ENCODE data around the gene VKORC1L1. TPM values are rescaled to one million over a fixed set of nuclear protein-coding genes. Genes with fewer than 3 reads are reported as not detected.
"Not testable (repeated sequence)": the region's sequence is repeated elsewhere in the genome, so short reads cannot be mapped to it uniquely, and the experiment has no call there.

The VKORC1L1 gene
- total RNA-seq, 6 experiments from 2014 or later = 33.9 to 46.0 (median 43.1) TPM

- H3K9me3 Mint-ChIP-seq = no peaks in the 10 kb centered on the region
- H3K27ac Mint-ChIP-seq = 0 out of 2 replicates have a peak overlapping the region, but pooled peaks have one; percentile 11
- no peak for DNase-seq
- TF ChIP-seq, protein P1, sequence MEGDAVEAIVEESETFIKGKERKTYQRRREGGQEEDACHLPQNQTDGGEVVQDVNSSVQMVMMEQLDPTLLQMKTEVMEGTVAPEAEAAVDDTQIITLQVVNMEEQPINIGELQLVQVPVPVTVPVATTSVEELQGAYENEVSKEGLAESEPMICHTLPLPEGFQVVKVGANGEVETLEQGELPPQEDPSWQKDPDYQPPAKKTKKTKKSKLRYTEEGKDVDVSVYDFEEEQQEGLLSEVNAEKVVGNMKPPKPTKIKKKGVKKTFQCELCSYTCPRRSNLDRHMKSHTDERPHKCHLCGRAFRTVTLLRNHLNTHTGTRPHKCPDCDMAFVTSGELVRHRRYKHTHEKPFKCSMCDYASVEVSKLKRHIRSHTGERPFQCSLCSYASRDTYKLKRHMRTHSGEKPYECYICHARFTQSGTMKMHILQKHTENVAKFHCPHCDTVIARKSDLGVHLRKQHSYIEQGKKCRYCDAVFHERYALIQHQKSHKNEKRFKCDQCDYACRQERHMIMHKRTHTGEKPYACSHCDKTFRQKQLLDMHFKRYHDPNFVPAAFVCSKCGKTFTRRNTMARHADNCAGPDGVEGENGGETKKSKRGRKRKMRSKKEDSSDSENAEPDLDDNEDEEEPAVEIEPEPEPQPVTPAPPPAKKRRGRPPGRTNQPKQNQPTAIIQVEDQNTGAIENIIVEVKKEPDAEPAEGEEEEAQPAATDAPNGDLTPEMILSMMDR (IDR thresholded peaks at IDR 0.05) = no peak
- H3K4me1 Mint-ChIP-seq (ENCODE audit: low read depth) = peaks cover 10% of the 10 kb centered on the region
- no peaks in the 10 kb centered on the region; the same call in none of the 2 replicates for H3K27me3 Mint-ChIP-seq (ENCODE audit: insufficient read depth)
- H3K4me3 Mint-ChIP-seq = no peak overlapping the region
- H3K36me3 Mint-ChIP-seq (ENCODE audit: low read depth) = no peaks in the 10 kb centered on the region
Observed at GRCh38 chr7:65840446-65840845, 32.4 kb upstream of the VKORC1L1 start.

DNA sequence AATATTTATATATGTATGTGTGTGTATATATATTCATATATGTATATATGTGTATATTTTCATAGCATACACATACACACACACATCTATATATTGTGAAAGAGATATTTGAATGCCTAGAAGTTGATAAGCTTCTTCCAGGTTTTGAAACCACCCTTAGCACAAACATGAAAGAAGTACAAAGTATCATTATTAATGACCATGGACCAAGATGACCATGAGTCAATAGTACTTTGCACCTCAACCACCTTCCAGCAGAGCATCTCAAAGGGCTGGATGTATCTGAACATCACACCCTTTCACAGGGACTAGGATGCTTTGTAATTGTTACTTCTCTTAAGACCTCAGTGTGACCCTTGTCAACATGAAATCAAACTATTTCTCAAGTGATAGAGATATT lies 29.3 kb upstream of the VKORC1L1 start:
- not testable (repeated sequence) for H3K27me3 Mint-ChIP-seq (ENCODE audit: insufficient read depth); H3K9me3 Mint-ChIP-seq; H3K36me3 Mint-ChIP-seq (ENCODE audit: low read depth); H3K4me1 Mint-ChIP-seq (ENCODE audit: low read depth); DNase-seq; H3K4me3 Mint-ChIP-seq; H3K27ac Mint-ChIP-seq

DNA sequence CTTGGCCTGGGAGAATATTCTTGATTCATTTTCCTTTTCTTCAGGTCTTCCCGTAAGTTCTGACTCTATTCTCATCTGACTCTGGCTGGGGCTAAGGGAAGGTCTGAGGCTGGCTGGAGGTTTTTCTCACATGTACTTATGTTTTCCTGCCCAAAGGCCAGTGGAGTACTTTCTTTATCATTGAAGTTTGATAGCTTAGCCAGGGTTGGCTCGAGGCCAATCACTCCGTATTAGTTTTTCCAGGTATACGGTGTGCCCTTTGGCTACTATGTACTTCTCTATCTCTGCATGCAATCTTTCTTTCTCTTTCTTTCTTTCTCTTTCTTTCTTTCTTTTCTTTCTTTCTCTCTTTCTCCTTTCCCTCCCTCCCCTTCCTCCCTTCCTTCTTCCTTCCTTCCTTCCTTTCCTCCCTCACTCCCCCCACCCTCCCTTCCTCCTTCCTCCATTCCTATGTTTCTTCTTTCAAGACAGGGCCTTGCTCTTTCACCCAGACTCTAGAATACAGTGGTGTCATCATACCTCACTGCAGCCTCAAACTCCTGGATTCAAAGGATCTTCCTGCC lies 26.8 kb upstream of the VKORC1L1 start:
- TF ChIP-seq, protein P1 (IDR thresholded peaks at IDR 0.05) = no peak
- peaks cover 2% of the 10 kb centered on the region for H3K27me3 Mint-ChIP-seq (ENCODE audit: insufficient read depth)
- no peak overlapping the region for H3K4me3 Mint-ChIP-seq

GRCh38 chr7:65853426-65853825 lies 19.4 kb upstream of the VKORC1L1 start:
- H3K27ac Mint-ChIP-seq; H3K4me3 Mint-ChIP-seq; DNase-seq; H3K9me3 Mint-ChIP-seq; H3K36me3 Mint-ChIP-seq (ENCODE audit: low read depth); H3K4me1 Mint-ChIP-seq (ENCODE audit: low read depth): not testable (repeated sequence)
- H3K27me3 Mint-ChIP-seq (ENCODE audit: insufficient read depth) = peaks cover 13% of the 10 kb centered on the region

More for the DNA sequence above, 26.8 kb upstream of the VKORC1L1 start:
- Mint-ChIP-seq H3K4me1 (ENCODE audit: low read depth) (no peaks in the 10 kb centered on the region), H3K36me3 (ENCODE audit: low read depth) (no peaks in the 10 kb centered on the region), H3K27ac (no peak overlapping the region), H3K9me3 (no peaks in the 10 kb centered on the region)
- no peak for DNase-seq

DNA sequence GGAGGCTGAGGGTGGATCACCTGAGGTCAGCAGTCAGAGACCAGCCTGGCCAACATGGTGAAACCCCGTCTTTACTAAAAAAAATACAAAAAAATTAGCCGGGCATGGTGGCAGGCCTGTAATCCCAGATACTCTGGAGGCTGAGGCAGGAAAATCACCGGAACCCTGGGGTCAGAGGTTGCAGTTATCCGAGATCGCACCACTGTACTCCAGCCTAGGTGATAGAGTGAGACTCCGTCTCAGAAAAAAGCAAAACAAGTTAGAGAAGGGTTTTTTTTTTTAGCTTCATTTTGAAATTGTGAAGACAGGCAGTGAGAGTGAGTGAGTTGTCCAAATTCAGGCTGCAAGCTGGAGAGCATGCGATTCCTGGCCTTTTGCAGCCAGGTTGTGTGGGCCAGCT lies 19.0 kb upstream of the VKORC1L1 start:
- not testable (repeated sequence) for H3K9me3 Mint-ChIP-seq; H3K36me3 Mint-ChIP-seq (ENCODE audit: low read depth); H3K4me1 Mint-ChIP-seq (ENCODE audit: low read depth); DNase-seq; H3K27ac Mint-ChIP-seq; H3K4me3 Mint-ChIP-seq
- H3K27me3 Mint-ChIP-seq (ENCODE audit: insufficient read depth) = peaks cover 13% of the 10 kb centered on the region

GRCh38 chr7:65857321-65857894 lies 15.5 kb upstream of the VKORC1L1 start:
- H3K27ac Mint-ChIP-seq; H3K4me3 Mint-ChIP-seq; H3K9me3 Mint-ChIP-seq; DNase-seq; H3K36me3 Mint-ChIP-seq (ENCODE audit: low read depth); H3K4me1 Mint-ChIP-seq (ENCODE audit: low read depth): not testable (repeated sequence)
- peaks cover 16% of the 10 kb centered on the region for H3K27me3 Mint-ChIP-seq (ENCODE audit: insufficient read depth)

DNA sequence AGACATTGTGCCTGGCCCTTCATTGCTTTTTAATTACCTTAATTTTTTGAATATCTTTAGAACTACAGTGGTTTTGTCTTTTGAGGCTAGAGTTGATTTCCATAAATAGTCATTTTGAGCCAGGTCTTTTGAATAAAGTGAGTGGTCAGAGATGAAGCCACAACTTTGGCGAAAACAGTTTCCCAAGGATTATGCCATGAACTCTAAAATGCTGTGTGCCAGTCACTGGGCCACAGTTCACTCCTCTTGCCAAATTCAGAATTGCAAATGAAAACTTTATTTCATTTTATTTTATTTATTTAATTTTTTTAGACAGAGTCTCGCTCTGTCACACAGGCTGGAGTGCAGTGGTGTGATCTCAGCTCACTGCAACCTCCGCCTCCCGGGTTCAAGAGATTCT lies 14.2 kb upstream of the VKORC1L1 start:
- H3K4me1 Mint-ChIP-seq (ENCODE audit: low read depth); H3K27ac Mint-ChIP-seq; H3K9me3 Mint-ChIP-seq; H3K4me3 Mint-ChIP-seq; DNase-seq; H3K36me3 Mint-ChIP-seq (ENCODE audit: low read depth): not testable (repeated sequence)
- H3K27me3 Mint-ChIP-seq (ENCODE audit: insufficient read depth) = peaks cover 18% of the 10 kb centered on the region

GRCh38 chr7:65866244-65866643 lies 6.6 kb upstream of the VKORC1L1 start:
- H3K27ac Mint-ChIP-seq; DNase-seq; H3K4me3 Mint-ChIP-seq; H3K36me3 Mint-ChIP-seq (ENCODE audit: low read depth); H3K9me3 Mint-ChIP-seq; H3K27me3 Mint-ChIP-seq (ENCODE audit: insufficient read depth): not testable (repeated sequence)
- peaks cover 11% of the 10 kb centered on the region for H3K4me1 Mint-ChIP-seq (ENCODE audit: low read depth)

- not testable (repeated sequence) for DNase-seq; H3K36me3 Mint-ChIP-seq (ENCODE audit: low read depth); H3K4me3 Mint-ChIP-seq; H3K27me3 Mint-ChIP-seq (ENCODE audit: insufficient read depth); H3K9me3 Mint-ChIP-seq; H3K27ac Mint-ChIP-seq
- H3K4me1 Mint-ChIP-seq (ENCODE audit: low read depth) = peaks cover 26% of the 10 kb centered on the region
Observed at GRCh38 chr7:65867681-65868080, 5.2 kb upstream of the VKORC1L1 start.

DNA sequence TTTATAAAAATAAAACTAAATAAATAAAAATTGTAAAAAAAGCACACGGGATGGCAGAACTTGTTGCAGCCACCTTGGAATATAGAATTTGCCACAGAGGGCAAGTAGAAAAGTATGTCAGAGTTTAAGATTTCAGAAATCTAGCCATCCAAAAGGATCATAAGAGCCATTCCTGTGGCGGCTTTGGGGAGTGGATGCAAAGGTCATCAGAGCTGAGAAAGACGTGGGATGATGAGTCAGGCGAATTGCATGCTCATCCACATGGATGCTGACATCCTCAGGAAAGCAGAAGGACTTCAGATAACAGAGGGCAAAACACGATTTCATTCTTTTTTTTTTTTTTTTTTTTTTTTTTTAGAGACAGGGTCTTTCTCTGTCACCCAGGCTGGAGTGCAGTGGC lies 3.6 kb upstream of the VKORC1L1 start:
- Mint-ChIP-seq H3K4me1 (ENCODE audit: low read depth) (peaks cover 28% of the 10 kb centered on the region), H3K27ac (peak overlapping the region; percentile 71)
- not testable (repeated sequence) for H3K9me3 Mint-ChIP-seq; H3K4me3 Mint-ChIP-seq; H3K36me3 Mint-ChIP-seq (ENCODE audit: low read depth); H3K27me3 Mint-ChIP-seq (ENCODE audit: insufficient read depth)
- peak; percentile 60 for DNase-seq

DNA sequence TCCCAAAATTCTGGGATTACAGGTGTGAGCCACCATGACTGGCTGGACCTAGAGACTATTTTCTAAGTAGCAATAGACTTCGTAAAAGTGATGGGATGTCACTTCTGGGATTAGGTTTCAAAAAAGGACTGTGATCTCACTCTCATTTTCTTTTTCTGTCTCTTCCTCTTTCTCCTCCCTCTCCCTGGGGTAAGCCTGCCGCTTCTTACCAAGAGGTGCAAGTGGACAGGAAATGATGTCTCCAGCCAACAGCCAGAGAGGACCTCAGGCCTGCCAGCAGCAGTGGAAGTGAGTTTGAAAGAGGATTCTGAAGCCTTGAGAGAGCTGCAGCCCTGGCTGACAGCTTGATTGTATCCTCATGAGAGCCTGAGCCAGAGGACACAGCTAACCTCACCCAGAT lies 1.4 kb upstream of the VKORC1L1 start:
- Mint-ChIP-seq H3K27ac (peak overlapping the region; percentile 67), H3K4me1 (ENCODE audit: low read depth) (peaks cover 31% of the 10 kb centered on the region)
- not testable (repeated sequence) for H3K27me3 Mint-ChIP-seq (ENCODE audit: insufficient read depth); H3K9me3 Mint-ChIP-seq; H3K36me3 Mint-ChIP-seq (ENCODE audit: low read depth); DNase-seq; H3K4me3 Mint-ChIP-seq

DNA sequence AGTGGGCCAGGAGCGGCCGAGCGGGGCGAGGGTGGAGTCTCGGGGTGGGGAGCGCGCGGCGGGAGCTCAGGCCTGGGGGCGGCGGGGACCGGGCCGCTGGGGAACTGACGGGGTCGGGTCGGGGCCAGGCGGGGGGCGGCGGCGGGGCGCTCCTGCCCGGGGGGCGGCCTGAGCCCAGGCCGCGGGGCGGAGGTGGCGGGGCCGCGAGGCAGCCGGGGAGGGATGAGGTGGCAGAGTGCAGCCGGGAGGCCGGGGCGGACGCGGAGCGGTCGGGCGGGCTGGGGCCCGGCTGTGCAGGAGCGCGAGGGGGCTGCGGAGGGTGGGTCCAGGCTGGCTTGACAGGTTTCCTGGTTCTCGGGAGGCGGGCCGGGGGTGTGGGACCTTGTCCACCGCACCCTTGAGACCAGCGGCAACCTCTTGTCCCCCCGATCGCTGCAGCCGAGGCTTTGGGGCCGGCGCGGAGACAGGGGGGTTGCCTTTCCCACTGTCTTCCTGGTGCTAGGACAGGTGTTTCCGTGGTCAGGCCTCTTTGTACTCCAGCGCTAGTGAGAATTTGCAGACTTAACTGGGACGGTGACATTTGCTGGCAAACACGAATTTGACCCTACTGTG lies 814 bp downstream of the VKORC1L1 start:
- not testable (repeated sequence) for H3K27me3 Mint-ChIP-seq (ENCODE audit: insufficient read depth); H3K9me3 Mint-ChIP-seq; DNase-seq; H3K36me3 Mint-ChIP-seq (ENCODE audit: low read depth)
- H3K27ac Mint-ChIP-seq = peak overlapping the region; percentile 63; the same call in 1 of the 2 replicates
- peaks cover 31% of the 10 kb centered on the region for H3K4me1 Mint-ChIP-seq (ENCODE audit: low read depth)
- peak overlapping the region; percentile 94 for H3K4me3 Mint-ChIP-seq

All from HFFc6 (cell line).